Breast epithelium (tissue), 3 donors: ENCODE results near the gene SMCO2.

ENCODE experiments used
- POLR2A ChIP-seq: fragments of 450-650 bp; IDR thresholded peaks from one replicate; pipeline ENCODE4 v1.6.1; 2016; ENCODE audit warnings: antibody characterized with exemption, mild to moderate bottlenecking, moderate library complexity
- TF ChIP-seq, protein P1 (sequence below), 3 donors: fragments of 450-650 bp; IDR thresholded peaks; one replicate each; pipeline ENCODE4 v1.5.1; 2016 to 2017; ENCODE audit warnings: antibody characterized with exemption in 3 of 3, mild to moderate bottlenecking in 3 of 3, moderate library complexity in 3 of 3

DNA sequence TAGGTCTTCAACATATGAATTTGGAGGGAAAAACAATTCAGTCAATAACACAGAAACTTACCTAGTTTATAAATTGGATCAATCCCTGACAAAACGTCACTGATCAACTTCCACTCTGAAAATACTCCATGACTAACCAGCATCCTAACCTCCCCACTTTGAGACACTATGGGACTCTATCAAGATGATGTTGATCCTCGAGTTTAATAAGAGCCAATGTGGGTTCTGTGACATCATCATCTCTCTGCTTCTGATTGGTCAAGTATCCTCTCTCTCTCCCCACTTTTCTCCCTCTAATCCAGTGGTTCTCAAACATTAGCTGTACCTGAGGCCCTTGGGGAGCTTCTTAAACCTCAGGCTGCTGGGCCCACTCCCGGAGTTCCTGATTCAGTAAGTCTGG is at the start of gene SMCO2:
- TF ChIP-seq, protein P1, sequence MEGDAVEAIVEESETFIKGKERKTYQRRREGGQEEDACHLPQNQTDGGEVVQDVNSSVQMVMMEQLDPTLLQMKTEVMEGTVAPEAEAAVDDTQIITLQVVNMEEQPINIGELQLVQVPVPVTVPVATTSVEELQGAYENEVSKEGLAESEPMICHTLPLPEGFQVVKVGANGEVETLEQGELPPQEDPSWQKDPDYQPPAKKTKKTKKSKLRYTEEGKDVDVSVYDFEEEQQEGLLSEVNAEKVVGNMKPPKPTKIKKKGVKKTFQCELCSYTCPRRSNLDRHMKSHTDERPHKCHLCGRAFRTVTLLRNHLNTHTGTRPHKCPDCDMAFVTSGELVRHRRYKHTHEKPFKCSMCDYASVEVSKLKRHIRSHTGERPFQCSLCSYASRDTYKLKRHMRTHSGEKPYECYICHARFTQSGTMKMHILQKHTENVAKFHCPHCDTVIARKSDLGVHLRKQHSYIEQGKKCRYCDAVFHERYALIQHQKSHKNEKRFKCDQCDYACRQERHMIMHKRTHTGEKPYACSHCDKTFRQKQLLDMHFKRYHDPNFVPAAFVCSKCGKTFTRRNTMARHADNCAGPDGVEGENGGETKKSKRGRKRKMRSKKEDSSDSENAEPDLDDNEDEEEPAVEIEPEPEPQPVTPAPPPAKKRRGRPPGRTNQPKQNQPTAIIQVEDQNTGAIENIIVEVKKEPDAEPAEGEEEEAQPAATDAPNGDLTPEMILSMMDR (IDR thresholded peaks at IDR 0.05), result no peak
- TF ChIP-seq POLR2A, result no peak
